Left renal pelvis (tissue), 4 donors: ENCODE measurements around the gene TPST2. TPM values are rescaled to one million over a fixed set of nuclear protein-coding genes. Genes with fewer than 3 reads are reported as not detected.

Source experiments
- DNase-seq, 4 donors: peaks; one replicate each; pipeline ENCODE4 v3.0.0-alpha.2; 2013; ENCODE audit warnings: low read depth in 4 of 4, low spot score in 3 of 4
- polyA plus RNA-seq, 4 donors: library from polyadenylated mRNA; unstranded; fragments of 120-200 nt; gene quantifications; one replicate each; pipeline ENCODE4 v1.2.1, GENCODE V29; 2013; ENCODE audit not compliant: insufficient read length in 4 of 4

Gene TPST2
- polyA plus RNA-seq, 4 donors: 11.8 to 28.0 (median 25.7) TPM

DNA sequence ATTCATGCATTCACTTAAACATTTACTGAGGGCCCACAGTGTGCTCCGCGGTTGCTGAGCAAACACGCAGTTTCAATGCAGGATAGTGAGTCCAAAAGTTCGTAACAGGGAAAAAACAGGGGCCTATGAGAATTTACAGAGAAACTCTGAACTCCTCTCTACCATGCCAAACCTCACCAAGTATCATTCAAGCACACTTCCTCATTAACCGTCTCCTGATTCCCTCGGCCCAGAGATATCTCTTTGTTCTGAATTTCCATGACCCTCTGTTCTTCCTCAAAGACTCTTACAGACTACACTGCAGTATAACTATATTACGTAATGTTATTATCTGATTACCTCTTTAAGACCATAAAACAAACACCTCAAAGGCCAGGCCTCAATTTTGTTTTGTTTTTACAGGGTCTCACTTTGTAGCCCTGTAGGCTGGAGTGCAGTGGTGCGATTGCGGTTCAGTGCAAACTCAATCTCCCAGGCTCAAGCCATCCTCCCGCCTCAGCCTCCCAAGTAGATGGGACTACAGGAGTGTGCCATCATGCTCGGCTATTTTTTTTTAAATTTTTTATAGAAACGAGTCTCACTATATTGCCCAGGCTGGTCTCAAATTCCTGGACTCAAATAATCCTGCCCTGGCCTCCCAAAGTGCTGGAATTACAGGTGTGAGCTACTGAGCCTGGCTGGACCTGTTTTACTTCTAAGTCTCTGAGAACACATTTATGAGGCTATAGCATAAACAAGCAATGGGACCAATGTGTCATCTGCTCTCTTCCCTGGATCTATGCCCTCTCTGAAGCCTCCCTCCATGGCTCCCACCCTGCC, 109.9 kb downstream of the TPST2 start:
- DNase-seq: no peak

GRCh38 chr22:26479043-26479791, 110.7 kb downstream of the TPST2 start:
- no peak for DNase-seq

GRCh38 chr22:26477341-26477731, 112.6 kb downstream of the TPST2 start:
- no peak for DNase-seq

DNA sequence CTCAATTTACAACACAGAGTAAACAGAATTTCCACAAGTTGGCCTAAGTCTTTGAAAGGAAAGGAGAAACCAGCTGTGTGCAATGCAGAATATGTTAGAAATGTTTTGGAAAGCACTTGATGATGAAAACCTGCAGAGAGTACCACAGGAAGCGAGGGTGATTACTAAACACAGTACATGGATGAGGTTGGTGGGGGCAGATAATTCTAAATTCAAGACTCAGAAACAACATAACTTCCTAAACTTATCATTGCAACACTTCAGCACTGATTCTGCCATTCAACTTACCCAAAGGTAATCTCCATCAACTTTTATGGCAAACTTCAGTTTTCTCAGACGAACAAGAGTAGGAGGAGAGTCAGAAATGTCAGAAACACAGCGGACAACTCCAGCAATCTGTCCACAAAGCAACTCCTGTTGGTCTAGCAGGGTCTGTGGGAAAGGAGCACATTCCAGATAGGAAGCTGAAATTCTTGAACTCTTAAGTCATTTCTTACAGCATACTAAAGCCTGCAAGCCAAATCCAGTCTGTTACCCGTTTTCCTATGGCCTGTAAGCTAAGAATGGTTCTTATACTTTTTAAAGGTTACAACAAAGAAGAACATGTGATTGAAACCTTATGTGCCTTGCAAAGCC, 113.1 kb downstream of the TPST2 start:
- DNase-seq: no peak

GRCh38 chr22:26474682-26475081, 115.2 kb downstream of the TPST2 start:
- no peak for DNase-seq

Other genes with a start within 250 kb of the TPST2 start
- 1 to 10 TPM; 1.6 to 4.1 (median 4.1) TPM for gene ASPHD2, start 160.9 kb downstream of the TPST2 start, polyA plus RNA-seq
- 10 to 100 TPM; 23.0 to 39.0 (median 31.9) TPM for gene HPS4, start 106.3 kb downstream of the TPST2 start, polyA plus RNA-seq
- gene SRRD, start 106.3 kb downstream of the TPST2 start, polyA plus RNA-seq: 10 to 100 TPM; 28.9 to 35.5 (median 34.8) TPM
- gene TFIP11, start 77.7 kb downstream of the TPST2 start, polyA plus RNA-seq: 10 to 100 TPM; 30.7 to 47.0 (median 41.9) TPM
- 1 to 10 TPM in 2 of 4 donors, under 1 TPM in 2; 0.53 to 2.1 (median 1.3) TPM for gene CRYBB1, start 27.9 kb upstream of the TPST2 start, polyA plus RNA-seq
- not detected for gene CRYBA4, start 31.8 kb upstream of the TPST2 start, polyA plus RNA-seq
- 1 to 10 TPM in 1 of 4 donors, under 1 TPM in 3; 0.39 to 1.4 (median 0.73) TPM for gene MIAT, start 67.5 kb upstream of the TPST2 start, polyA plus RNA-seq